HepG2 (cell line): ENCODE data around the gene BAMBI. TPM values are rescaled to one million over a fixed set of nuclear protein-coding genes. Genes with fewer than 3 reads are reported as not detected.

Experiments
- ELF1 ChIP-seq: sonication (generic); formaldehyde crosslinking; IDR thresholded peaks from 2 replicates; pipeline ENCODE4 v1.4.0; 2020; ENCODE audit warnings: missing genetic modification reagents
- GZF1 ChIP-seq: sonication (generic); formaldehyde crosslinking; IDR thresholded peaks from 2 replicates; pipeline ENCODE4 v1.5.1; 2020; ENCODE audit warnings: mild to moderate bottlenecking, missing genetic modification reagents
- KDM2A ChIP-seq: sonication (generic); formaldehyde crosslinking; IDR thresholded peaks from 2 replicates; pipeline ENCODE4 v1.4.0; 2020; ENCODE audit warnings: low read depth, missing genetic modification reagents, borderline replicate concordance
- NCOA2 ChIP-seq: sonication (generic); formaldehyde crosslinking; IDR thresholded peaks from 2 replicates; pipeline ENCODE4 v1.8.0; 2022; ENCODE audit warnings: inconsistent platforms
- NCOR1 ChIP-seq: fragments of 200-600 bp; sonication (generic); IDR thresholded peaks from 2 replicates; pipeline ENCODE4 v1.7.0; 2017; ENCODE audit warnings: antibody characterized with exemption, low read length, borderline replicate concordance
- NKX3-1 ChIP-seq: sonication (generic); formaldehyde crosslinking; IDR thresholded peaks from 2 replicates; pipeline ENCODE4 v1.5.0; 2020; ENCODE audit warnings: missing genetic modification reagents
- TBL1XR1 ChIP-seq: fragments of 150-350 bp; IDR thresholded peaks from 2 replicates; pipeline ENCODE4 v1.6.1; 2014; ENCODE audit warnings: borderline replicate concordance, low read length; ENCODE audit not compliant: partially characterized antibody
- ZNF263 ChIP-seq: sonication (generic); formaldehyde crosslinking; IDR thresholded peaks from 2 replicates; pipeline ENCODE4 v1.4.0; 2020; ENCODE audit warnings: missing genetic modification reagents
- ZNF598 ChIP-seq: sonication (generic); formaldehyde crosslinking; IDR thresholded peaks from 2 replicates; pipeline ENCODE4 v1.5.1; 2020; ENCODE audit warnings: mild to moderate bottlenecking, missing genetic modification reagents, borderline replicate concordance
- ZNF652 ChIP-seq: IDR thresholded peaks from 2 replicates; pipeline ENCODE4 v1.6.1; 2016; ENCODE audit warnings: low read depth, borderline replicate concordance
- polyA plus RNA-seq, 8 experiments: library from polyadenylated mRNA; depleted of rRNA in 3 of 8; stranded (reverse) in 7 of 8; unstranded in 1 of 8; fragments of >200 nt; fragmentation: Illumina TruSeq in 4 of 8; extraction: Trizol in 4 of 8; gene quantifications; 2 replicates each; pipeline versions ENCODE4 v1.2.1 to v1.2.3, GENCODE V29; 2011 to 2016; ENCODE audit warnings: low read depth in 4 of 8, missing spikeins in 1 of 8, mixed read lengths in 1 of 8; ENCODE audit not compliant: insufficient read depth in 1 of 8
- total RNA-seq, 5 experiments: library from RNA; depleted of rRNA; stranded (reverse); fragments of >200 nt; fragmentation: Illumina TruSeq; extraction: Trizol; gene quantifications; 2 replicates each; pipeline ENCODE4 v1.2.3, GENCODE V29; 2016; ENCODE audit warnings: low read depth in 1 of 5
- TF ChIP-seq, protein P1 (sequence below): sonication (generic); formaldehyde crosslinking; IDR thresholded peaks from 2 replicates; pipeline ENCODE4 v1.4.0; 2020; ENCODE audit warnings: mild to moderate bottlenecking, missing genetic modification reagents
- TF ChIP-seq, protein P2 (sequence below): sonication (generic); formaldehyde crosslinking; IDR thresholded peaks from 2 replicates; pipeline ENCODE4 v1.4.0; 2020; ENCODE audit warnings: mild to moderate bottlenecking, low read depth, missing genetic modification reagents
- TF ChIP-seq, protein P3 (sequence below): sonication (generic); formaldehyde crosslinking; IDR thresholded peaks from 2 replicates; pipeline ENCODE4 v1.8.1; 2022; ENCODE audit warnings: mild to moderate bottlenecking, missing genetic modification reagents

BAMBI gene
- total and polyA plus RNA-seq, 2 of the 13 experiments (the other 11 are each of a cell fraction or from before 2014, with no cell fraction given), result 12.0 to 23.6 TPM

DNA sequence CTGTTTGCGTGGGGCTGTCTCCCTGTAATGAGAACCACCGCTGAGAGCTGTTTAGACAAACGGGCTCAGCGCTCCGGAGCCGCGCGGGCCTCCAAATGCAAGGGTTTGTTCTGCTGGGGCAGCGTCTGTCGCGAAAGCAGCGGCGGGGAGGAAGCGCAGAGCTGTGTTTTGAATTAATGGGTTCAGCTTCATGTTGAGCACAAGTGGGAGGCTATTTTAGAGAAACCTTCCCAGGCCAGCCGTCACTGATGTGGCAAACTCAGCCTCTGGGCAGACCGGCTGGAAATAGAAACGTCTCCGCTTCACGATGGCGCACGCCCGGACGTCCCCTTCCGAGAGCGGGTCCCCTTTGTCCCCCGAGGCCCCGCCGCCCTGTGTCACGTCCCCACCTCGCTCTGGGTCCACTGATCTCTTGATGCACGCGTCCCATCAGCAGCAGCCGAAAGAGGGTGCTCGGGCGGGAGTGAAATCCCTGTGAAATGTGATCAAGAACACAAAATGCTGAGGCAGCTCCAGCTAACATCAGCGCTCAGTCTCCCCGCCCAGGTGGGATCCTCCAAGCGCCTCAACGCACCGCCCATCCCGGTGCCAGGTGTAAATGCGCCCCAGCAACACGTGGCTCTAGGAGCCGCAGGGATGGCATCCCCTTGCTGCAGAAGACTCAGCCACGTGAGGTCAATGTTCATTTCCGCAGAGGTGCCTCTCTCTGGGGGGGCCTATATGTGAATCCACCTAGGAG is 44.9 kb downstream of the BAMBI start (continued):
- TF ChIP-seq, protein P1, sequence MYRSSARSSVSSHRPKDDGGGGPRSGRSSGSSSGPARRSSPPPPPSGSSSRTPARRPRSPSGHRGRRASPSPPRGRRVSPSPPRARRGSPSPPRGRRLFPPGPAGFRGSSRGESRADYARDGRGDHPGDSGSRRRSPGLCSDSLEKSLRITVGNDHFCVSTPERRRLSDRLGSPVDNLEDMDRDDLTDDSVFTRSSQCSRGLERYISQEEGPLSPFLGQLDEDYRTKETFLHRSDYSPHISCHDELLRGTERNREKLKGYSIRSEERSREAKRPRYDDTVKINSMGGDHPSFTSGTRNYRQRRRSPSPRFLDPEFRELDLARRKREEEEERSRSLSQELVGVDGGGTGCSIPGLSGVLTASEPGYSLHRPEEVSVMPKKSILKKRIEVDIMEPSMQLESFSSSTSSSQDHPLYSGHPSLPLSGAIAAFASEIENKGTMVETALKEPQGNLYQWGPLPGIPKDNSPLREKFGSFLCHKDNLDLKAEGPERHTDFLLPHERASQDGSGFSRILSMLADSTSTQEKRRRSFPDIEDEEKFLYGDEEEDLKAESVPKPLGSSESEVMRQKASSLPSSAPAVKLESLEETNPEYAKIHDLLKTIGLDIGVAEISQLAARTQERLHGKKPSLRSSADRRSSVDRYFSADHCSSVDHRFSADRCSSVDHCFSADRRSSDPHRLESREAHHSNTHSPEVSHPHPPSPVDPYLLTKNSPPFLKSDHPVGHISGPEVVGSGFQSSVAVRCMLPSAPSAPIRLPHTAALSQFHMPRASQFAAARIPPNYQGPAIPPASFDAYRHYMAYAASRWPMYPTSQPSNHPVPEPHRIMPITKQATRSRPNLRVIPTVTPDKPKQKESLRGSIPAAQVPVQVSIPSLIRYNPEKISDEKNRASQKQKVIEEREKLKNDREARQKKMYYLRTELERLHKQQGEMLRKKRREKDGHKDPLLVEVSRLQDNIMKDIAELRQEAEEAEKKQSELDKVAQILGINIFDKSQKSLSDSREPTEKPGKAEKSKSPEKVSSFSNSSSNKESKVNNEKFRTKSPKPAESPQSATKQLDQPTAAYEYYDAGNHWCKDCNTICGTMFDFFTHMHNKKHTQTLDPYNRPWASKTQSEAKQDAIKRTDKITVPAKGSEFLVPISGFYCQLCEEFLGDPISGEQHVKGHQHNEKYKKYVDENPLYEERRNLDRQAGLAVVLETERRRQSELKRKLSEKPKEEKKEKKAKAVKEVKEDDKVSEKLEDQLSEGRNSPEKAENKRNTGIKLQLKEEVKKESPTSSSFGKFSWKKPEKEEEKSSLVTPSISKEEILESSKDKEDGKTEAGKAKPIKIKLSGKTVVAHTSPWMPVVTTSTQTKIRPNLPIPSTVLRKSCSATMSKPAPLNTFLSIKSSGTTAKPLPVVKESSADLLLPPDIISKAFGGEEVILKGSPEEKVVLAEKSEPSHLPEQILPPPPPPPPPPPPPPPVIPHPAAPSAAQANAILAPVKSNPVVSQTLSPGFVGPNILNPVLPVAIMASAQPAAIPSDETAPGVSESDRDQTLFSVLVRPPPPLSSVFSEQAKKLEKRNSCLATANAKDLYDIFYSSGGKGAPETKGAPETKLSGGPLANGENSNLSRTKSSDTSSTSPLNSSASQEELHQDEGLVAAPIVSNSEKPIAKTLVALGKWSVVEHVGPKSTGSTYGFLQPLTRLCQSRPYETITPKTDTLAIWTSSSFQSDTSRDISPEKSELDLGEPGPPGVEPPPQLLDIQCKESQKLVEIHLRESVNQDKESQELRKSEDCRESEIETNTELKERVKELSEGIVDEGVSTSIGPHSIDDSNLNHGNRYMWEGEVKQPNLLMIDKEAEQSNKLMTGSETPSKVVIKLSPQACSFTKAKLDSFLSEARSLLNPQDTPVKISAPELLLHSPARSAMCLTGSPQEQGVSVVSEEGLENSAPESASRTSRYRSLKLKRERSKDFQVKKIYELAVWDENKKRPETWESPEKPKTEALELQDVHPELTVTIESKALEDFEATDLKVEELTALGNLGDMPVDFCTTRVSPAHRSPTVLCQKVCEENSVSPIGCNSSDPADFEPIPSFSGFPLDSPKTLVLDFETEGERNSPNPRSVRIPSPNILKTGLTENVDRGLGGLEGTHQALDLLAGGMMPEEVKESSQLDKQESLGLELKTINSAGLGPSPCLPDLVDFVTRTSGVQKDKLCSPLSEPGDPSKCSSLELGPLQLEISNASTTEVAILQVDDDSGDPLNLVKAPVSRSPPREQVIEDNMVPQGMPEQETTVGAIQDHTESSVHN, result no peak
- TF ChIP-seq KDM2A (CRISPR knock-in tag), result peak; percentile 45; the same call in 1 of the 2 replicates
- TF ChIP-seq ZNF263 (CRISPR knock-in tag), result peak; percentile 33; the same call in 1 of the 2 replicates
- no peak for TF ChIP-seq NCOR1
- TF ChIP-seq, protein P2, sequence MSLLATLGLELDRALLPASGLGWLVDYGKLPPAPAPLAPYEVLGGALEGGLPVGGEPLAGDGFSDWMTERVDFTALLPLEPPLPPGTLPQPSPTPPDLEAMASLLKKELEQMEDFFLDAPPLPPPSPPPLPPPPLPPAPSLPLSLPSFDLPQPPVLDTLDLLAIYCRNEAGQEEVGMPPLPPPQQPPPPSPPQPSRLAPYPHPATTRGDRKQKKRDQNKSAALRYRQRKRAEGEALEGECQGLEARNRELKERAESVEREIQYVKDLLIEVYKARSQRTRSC (CRISPR knock-in tag), result no peak
- TF ChIP-seq, protein P3, sequence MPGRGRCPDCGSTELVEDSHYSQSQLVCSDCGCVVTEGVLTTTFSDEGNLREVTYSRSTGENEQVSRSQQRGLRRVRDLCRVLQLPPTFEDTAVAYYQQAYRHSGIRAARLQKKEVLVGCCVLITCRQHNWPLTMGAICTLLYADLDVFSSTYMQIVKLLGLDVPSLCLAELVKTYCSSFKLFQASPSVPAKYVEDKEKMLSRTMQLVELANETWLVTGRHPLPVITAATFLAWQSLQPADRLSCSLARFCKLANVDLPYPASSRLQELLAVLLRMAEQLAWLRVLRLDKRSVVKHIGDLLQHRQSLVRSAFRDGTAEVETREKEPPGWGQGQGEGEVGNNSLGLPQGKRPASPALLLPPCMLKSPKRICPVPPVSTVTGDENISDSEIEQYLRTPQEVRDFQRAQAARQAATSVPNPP, result no peak
- peak; percentile 16; the same call in 1 of the 2 replicates for TF ChIP-seq ELF1 (CRISPR knock-in tag)
- no peak for TF ChIP-seq ZNF598
- no peak for TF ChIP-seq NKX3-1
- TF ChIP-seq TBL1XR1, result no peak
- TF ChIP-seq NCOA2, result no peak
- no peak for TF ChIP-seq ZNF652 (CRISPR knock-in tag)
- no peak for TF ChIP-seq GZF1 (CRISPR knock-in tag)
